NCI-H128 (cell line): ENCODE data around the gene C17orf107.
"Not testable (repeated sequence)": the region's sequence is repeated elsewhere in the genome, so short reads cannot be mapped to it uniquely, and the experiment has no call there.

Source experiments
- DNase-seq: peaks from one replicate; lab custom pipeline; 2025; ENCODE audit not compliant: unreplicated experiment; lab: John Stamatoyannopoulos, UW

The C17orf107 gene

DNA sequence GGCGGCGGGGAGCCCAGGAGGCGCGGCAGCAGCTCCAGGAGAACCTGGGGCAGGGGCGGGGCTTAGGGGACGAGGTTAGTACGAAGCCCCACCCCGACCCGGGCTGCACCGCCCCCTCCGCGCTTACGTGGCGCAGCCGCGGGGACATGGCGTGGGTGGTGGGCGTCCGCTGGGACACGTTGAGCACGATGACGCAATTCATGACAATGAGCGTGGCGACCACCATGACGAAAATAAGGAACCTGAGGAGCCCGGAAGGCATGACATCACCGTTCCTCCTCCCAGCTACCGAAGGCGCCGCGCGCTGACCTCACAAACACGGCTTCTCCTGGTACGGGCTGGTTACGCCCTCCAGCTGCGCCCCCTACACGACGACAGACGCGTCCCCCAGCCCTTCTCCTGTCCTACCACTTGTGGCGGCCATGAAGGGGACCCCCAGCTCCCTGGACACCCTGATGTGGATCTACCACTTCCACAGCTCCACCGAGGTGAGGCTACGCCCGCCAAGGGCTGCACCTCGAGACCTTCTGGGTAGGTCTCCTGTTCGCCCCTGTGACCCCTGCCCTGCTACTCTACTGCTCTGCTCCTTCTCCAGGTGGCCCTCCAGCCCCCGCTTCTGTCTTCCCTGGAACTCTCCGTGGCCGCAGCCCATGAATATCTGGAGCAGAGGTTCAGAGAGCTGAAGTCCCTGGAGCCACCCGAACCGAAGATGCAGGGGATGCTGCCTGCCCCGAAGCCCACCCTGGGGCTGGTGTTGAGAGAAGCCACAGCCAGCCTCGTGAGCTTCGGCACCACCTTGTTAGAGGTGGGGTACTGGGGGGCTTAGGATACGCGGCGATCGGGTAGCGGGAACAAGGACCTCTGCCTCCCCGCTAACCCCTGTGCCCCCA lies at the start of gene C17orf107:
TSS of gene C17orf107 (plus strand) at position 196 of the 890 bp plus-strand sequence. CDS start at position 423, 227 bp downstream.
- no peak for DNase-seq

DNA sequence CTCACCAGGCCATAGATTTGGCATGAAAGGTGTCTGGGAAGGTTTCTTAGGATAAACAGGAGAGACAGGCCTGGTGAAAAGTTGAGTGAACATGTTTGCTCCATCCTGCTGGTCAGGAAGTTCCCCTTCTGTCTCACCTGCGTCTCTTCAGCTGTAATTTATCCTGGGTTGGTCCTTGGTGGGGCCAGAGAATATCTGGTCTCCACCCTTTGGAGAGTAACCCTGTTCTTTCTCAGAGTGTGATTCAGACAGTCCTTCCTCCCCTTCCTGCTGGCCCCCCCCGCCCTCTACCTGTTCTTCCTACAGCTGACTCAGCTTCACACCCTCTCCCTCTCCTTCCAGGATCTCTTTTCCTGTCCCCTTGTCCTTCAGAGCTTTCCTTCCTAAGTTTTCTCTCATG lies 49.1 kb upstream of the C17orf107 start:
- no peak for DNase-seq

DNA sequence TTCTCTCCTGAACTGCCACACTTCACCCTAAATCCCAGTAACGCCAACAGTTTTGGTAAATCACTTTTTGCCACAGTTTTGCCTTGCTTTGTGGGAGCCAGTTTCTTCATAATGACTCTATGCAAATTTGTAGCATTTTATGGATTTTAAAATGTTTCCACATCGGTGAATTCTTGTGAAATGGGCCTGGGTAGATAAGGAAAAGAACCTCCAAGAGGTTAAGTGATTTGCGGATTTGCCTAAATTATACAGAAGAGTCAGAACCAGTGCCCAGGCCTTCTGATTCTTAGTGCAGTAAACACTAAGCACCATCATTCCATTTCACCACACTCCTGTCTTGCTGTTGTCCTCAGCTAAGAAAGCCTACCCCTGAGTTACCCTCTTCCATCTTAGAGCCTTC lies 48.3 kb upstream of the C17orf107 start:
- no peak for DNase-seq

DNA sequence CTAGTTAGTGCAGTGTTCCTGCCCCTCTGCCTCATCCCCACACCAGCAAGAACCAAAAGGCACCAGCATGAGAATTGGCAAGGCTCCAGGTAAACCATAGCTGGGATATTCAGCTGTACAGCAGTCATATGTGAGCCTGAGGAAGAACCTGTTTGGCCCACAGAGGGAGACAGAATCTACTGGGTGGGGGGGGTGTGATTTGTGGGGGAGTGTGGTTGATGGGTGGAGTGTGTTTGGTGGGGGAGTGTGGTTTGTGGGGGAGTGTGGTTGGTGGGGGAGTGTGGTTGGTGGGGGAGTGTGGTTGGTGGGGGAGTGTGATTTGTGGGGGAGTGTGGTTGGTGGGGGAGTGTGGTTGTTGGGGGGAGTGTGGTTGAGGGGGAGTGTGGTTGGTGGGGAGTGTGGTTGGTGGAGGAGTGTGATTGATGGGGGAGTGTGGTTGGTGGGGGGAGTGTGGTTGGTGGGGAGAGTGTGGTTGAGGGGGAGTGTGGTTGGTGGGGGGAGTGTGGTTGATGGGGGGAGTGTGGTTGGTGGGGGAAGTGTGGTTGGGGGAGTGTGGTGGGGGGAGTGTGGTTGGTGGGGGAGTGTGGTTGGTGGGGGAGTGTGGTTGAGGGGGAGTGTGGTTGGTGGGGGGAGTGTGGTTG lies 46.6 kb upstream of the C17orf107 start:
- no peak for DNase-seq

GRCh38 chr17:4853208-4853671 lies 46.1 kb upstream of the C17orf107 start:
- DNase-seq, result no peak

DNA sequence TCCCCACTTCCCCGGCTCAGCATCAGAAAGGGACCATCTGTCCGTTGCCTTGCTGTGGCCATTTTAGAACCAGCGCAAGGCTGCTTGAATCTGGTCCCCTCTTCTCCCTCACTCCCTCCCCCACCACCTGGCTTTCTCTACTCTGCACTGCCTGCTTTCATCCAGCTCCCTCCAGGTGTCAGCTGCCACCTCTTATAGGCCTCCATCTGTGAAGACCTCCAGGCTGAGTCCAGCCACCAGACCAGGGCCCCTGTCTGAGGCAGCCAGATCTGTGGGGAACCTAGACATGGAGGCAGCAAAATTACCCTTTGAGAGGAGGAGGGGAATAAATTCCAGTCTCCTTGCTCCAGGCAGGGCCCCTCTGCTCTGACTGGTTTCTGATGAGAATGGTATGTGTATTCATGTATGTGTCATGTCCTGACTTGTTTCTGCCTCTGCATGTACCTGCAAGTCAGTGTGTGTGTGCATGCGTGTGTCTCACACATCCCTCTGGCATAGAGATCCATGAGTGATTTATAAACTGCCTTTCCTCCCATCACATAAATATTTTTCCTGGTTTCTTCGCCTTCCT lies 45.1 kb upstream of the C17orf107 start:
- no peak for DNase-seq

- DNase-seq, result no peak
Measured at GRCh38 chr17:4856271-4856936, 42.9 kb upstream of the C17orf107 start.

DNA sequence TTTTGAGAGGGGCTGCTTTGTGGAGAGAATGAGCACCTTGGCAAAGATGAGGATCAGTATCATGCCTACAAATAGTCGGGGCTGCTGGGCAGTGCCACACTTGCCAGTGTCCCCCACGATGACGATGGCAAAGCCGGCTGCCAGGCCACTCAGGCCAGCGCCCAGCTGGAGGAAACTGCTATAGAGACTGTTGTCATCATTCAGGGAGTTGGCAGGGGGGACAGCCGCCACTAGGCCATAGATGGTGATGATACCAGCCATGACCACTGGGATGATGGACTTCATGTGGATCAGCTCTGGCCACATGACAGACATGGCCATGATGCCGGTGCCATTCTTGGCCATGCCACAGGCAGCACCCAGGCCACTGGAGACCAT lies 42.4 kb upstream of the C17orf107 start:
- no peak for DNase-seq

DNA sequence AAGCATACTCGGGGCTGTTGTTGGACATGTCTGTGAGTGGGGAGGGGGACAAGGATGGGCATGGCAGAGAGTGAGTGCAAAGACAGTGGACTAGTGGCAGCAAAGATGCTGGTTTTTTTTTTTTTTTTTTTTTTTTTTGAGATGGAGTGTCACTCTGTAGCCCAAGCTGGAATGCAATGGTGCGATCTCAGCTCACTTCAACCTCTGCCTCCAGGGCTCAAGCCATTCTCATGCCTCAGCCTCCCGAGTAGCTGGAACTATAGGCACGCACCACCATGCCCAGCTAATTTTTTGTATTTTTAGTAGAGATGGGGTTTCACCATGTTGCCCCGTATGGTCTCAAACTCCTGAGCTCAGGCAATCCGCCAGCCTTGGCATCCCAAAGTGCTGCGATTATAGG lies 42.0 kb upstream of the C17orf107 start:
- not testable (repeated sequence) for DNase-seq

DNA sequence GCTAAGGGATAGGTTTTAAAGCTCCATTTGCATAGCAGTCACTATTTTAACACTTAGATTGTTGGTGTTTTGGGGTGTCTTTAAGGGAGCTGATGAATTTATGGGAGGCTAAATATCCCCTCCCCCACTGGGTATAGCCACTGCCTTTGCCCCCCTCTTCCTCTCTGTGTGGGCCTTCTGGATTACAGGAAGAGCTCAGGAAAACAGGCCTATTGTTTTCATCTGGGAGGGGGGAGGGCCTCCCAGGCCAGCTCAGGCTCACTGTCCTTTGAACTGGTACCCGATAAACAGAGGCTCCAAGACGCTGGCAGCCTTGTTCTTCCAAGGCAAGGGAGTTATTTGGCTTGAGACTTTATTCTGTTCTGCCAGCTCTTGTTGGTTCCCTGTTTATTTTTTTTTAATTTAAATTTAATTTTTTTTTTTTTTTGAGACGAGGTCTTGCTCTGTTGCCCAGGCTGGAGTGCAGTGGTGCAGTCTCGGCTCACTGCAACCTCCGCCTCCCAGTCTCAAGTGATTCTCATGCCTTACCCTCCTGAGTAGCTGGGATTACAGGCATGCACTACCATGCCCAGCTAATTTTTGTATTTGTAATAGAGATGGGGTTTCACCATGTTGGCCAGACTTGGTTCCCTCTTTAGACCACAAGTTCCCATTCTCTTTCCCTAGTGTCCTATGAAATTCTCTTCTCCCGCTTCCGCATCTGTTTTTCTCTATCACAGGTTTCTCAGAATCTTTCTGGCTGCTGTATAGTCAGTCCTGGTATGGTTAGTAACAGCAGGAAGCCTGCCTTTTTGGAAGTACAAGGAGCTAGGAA lies 41.1 kb upstream of the C17orf107 start:
- no peak for DNase-seq

DNA sequence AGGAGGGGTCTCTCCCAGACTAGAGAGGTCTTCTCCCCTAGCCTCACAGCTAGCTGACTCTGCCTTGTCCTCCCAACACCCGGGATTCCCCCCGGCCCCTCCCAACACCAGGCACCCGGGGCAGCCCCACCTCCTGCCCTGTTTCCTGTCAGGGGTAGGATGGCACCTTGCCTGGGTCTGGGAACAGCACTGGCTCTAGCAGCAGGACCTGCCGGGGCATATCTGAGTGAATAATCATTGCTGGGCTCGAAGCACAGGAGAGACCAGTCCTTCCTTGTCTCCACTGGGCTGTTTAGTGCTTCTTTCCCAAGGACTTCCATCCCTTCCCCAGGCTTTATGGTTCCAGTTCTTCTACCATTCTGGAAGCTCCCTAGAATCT lies 40.5 kb upstream of the C17orf107 start:
- DNase-seq, result no peak

DNA sequence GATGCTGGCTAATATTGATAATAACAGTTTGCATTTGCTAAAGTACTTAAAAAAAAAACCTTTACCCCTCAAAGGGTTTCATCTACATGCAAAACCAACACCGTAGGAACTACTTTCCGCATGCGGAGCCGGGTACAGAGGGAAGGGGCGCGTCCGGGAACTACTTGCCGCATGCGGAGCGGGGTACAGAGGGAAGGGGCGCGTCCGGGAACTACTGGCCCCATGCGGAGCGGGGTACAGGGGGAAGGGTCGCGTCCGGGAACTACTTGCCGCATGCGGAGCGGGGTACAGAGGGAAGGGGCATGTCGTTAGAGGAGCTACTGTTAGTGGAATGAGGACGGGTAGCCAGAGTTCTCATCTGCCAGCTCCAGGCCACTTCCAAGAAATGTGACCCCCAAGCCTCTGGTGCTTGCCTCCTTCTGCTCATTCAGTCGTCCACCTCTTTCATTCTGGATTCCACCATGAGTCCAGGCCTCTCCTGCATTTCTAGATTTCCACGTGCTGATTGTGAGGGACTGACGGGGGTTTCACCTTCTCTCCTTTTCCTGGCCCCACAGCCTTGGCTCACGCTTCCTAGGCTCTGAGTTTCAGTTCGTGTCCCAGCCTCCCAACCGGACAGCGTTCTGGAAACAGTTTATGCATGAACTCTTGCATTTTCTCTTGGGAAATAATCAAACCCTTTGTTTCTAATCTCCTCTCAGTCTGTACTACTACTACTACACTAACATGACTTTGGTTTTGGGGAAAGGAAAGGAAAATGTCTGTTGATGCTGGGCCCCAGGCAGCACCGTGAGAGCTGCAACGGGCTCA lies 39.3 kb upstream of the C17orf107 start:
- DNase-seq, result no peak

GRCh38 chr17:4860651-4861050 lies 38.7 kb upstream of the C17orf107 start:
- DNase-seq, result no peak

- no peak for DNase-seq
Measured at GRCh38 chr17:4861052-4861451, 38.3 kb upstream of the C17orf107 start.

- no peak for DNase-seq
Measured at GRCh38 chr17:4862720-4863119, 36.6 kb upstream of the C17orf107 start.

DNA sequence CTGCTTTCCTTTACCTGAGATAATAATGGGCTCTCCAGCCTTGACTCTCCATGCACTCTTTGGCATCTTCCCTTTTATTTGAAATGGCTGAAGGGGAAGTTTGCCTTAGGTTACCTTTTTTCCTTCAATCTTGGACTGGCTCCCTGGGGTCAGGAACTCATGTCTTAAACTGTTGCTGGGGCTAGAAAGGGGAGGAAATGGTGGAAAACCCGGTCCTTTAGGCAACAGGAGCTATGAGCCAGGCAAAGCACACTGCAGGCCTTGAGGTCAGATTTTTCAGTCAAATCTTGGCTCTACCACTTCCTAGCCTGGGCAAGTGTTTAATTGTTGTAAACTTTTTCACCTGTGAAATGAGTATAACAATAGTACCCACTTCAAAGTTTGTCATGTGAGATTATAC lies 36.0 kb upstream of the C17orf107 start:
- DNase-seq, result no peak

GRCh38 chr17:4867535-4867934 lies 31.8 kb upstream of the C17orf107 start:
- not testable (repeated sequence) for DNase-seq

DNA sequence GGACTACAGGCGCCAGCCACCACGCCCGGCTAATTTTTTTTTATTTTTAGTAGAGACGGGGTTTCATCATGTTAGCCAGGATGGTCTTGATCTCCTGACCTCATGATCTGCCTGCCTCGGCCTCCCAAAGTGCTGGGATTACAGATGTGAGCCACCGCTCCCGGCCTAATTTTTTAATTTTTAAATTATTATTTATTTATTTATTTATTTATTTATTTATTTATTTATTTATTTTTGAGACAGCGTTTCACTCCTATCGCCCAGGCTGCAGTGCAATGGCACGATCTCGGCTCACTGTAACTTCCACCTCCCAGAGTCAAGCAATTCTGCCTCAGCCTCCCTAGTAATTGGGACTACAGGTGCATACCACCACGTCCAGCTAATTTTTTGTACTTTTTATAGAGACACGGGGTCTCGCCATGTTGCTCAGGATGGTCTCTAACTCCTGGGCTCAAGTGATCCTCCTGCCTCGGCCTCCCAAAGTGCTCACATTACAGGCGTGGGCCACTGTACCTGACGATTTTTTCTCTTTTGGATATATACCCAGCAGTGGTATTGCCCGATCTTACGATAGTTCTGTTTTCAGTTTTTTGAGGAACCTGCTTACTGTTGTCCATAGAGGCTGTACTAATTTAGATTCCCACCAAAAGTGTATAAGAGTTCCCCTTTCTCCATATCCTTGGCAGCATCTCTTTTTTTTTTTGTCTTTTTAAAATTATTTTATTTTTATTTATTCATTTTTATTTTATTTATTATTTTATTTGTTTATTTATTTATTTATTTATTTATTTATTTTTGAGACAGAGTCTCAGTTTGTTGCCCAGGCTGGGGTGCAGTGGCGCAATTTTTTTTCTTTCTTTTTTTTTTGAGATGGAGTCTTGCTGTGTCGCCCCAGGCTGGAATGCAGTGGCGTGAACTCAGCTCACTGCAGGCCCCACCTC lies 30.0 kb upstream of the C17orf107 start:
- not testable (repeated sequence) for DNase-seq

DNA sequence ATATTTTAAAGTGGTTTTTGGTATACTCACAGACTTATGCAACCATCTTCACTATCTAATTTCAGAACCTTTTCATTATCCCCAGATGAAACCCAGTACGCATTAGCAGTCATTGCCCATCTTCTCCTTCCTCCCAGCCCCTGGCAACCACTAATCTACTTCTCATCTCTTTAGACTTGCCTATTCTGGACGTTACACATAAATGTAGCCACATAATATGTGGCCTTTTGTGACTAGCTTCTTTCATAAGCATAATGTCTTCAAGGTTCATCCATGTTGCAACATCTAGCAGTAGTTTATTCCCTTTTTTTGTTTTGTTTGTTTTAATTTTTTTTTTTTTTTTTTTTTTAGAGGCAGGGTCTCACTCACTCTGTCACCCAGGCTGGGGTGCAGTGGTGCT lies 28.5 kb upstream of the C17orf107 start:
- no peak for DNase-seq
